Naive thymus-derived CD4-positive, alpha-beta T cell (primary cell): ENCODE measurements around the gene PDE6C. TPM values are rescaled to one million over a fixed set of nuclear protein-coding genes. Genes with fewer than 3 reads are reported as not detected.

Source experiments
- ATAC-seq: fragments of 150-1000 bp; cut with Tn5 transposase; 2 replicates; pipeline ENCODE4 v1.10.0; 2021; ENCODE audit warnings: mild to moderate bottlenecking, moderate library complexity
- CTCF ChIA-PET: fragments of 350-600 bp; sonication (Branson Sonifier 250); formaldehyde crosslinking; loops from one replicate; lab custom pipeline; 2021; ENCODE audit warnings: antibody characterized with exemption; lab: Charles Lee
- POLR2A ChIA-PET: fragments of 350-600 bp; sonication (Branson Sonifier 250); formaldehyde crosslinking; loops from one replicate; lab custom pipeline; 2021; ENCODE audit warnings: antibody characterized with exemption, inconsistent platforms; lab: Charles Lee
- DNase-seq, 9 donors: peaks; one replicate each; pipeline versions ENCODE4 v3.0.0 to v3.0.0-alpha.2; 2020 to 2022; ENCODE audit warnings: mixed read lengths in 1 of 9
- H3K27ac ChIP-seq: one replicate; pipeline ENCODE4 v1.7.0; 2013; ENCODE audit warnings: mild to moderate bottlenecking, low read depth, low read length, moderate library complexity
- H3K27me3 ChIP-seq, 2 donors: one replicate each; pipeline ENCODE4 v1.7.0; 2013; ENCODE audit warnings: low read length in 2 of 2, mild to moderate bottlenecking in 2 of 2, moderate library complexity in 2 of 2; ENCODE audit not compliant: control insufficient read depth in 2 of 2, insufficient read depth in 2 of 2
- H3K36me3 ChIP-seq, 3 experiments: 1 replicate in 2 of 3; 2 replicates in 1 of 3; pipeline ENCODE4 v1.7.0; 2013; ENCODE audit warnings: low read length in 3 of 3, mild to moderate bottlenecking in 3 of 3, moderate library complexity in 1 of 3; ENCODE audit not compliant: insufficient read depth in 3 of 3, control insufficient read depth in 2 of 3
- H3K4me1 ChIP-seq, 2 donors: one replicate each; pipeline ENCODE4 v1.7.0; 2013; ENCODE audit warnings: low read length in 2 of 2, mild to moderate bottlenecking in 2 of 2, moderate library complexity in 1 of 2; ENCODE audit not compliant: control insufficient read depth in 2 of 2, insufficient read depth in 2 of 2
- H3K4me3 ChIP-seq: 2 replicates; pipeline ENCODE4 v1.7.0; 2013; ENCODE audit warnings: mild to moderate bottlenecking, low read length
- H3K9me3 ChIP-seq, 3 experiments: 1 replicate in 2 of 3; 2 replicates in 1 of 3; pipeline ENCODE4 v1.7.0; 2013; ENCODE audit warnings: low read length in 3 of 3; ENCODE audit not compliant: control insufficient read depth in 2 of 3
- H3K27ac Mint-ChIP-seq, 9 donors: one replicate each; pipeline ENCODE4 v1.8.0; 2020 to 2022; ENCODE audit warnings: mixed read lengths in 9 of 9, mild to moderate bottlenecking in 8 of 9, moderate library complexity in 5 of 9, inconsistent platforms in 2 of 9
- H3K27me3 Mint-ChIP-seq, 5 donors: one replicate each; pipeline ENCODE4 v1.8.0; 2021 to 2022; ENCODE audit warnings: mixed read lengths in 5 of 5, mild to moderate bottlenecking in 1 of 5
- H3K36me3 Mint-ChIP-seq, 5 donors: one replicate each; pipeline ENCODE4 v1.8.0; 2020 to 2022; ENCODE audit warnings: mixed read lengths in 5 of 5, mild to moderate bottlenecking in 3 of 5, inconsistent platforms in 1 of 5
- H3K4me1 Mint-ChIP-seq, 7 donors: one replicate each; pipeline ENCODE4 v1.8.0; 2020 to 2022; ENCODE audit warnings: mixed read lengths in 7 of 7, mild to moderate bottlenecking in 3 of 7, inconsistent platforms in 1 of 7
- H3K4me3 Mint-ChIP-seq, 10 donors: one replicate each; pipeline ENCODE4 v1.8.0; 2020 to 2022; ENCODE audit warnings: mild to moderate bottlenecking in 10 of 10, mixed read lengths in 10 of 10, moderate library complexity in 6 of 10, inconsistent platforms in 2 of 10
- H3K9me3 Mint-ChIP-seq, 11 donors: one replicate each; pipeline ENCODE4 v1.8.0; 2020 to 2022; ENCODE audit warnings: mixed read lengths in 11 of 11, mild to moderate bottlenecking in 4 of 11, inconsistent platforms in 1 of 11, moderate library complexity in 1 of 11
- intact Hi-C, 2 donors: fragments of 100-400 bp; cut with micrococcal nuclease; formaldehyde crosslinking; loops; one replicate each; pipeline ENCODE4 v1.15.1; 2023
- polyA plus RNA-seq, 2 donors: library from polyadenylated mRNA; unstranded; fragments of 300-500 nt; fragmentation: Illumina TruSeq; gene quantifications; one replicate each; pipeline ENCODE4 v1.2.3, GENCODE V29; 2021
- total RNA-seq, 6 experiments: library from RNA in 5 of 6; stranded (reverse) in 5 of 6; gene quantifications; 1 replicate in 5 of 6; 2 replicates in 1 of 6; pipeline ENCODE4 v1.2.3 and lab custom pipeline; 2021 to 2026

PDE6C gene
- total and polyA plus RNA-seq, 7 experiments from 2014 or later = not detected

GRCh38 chr10:93572606-93573005 is 39.7 kb upstream of the PDE6C start:
- no peak overlapping the region for H3K4me3 ChIP-seq
- Mint-ChIP-seq H3K27ac (no peak overlapping the region), H3K27me3 (peaks cover 39 to 58% (median 53%) of the 10 kb centered on the region in 5 donors), H3K4me1 (peaks cover 5 to 16% (median 10%) of the 10 kb centered on the region in 7 donors), H3K9me3 (no peaks in the 10 kb centered on the region), H3K4me3 (peak overlapping the region in 1 of 10 donors; percentile 12), H3K36me3 (no peaks in the 10 kb centered on the region)
- CTCF ChIA-PET = no interaction called here
- no peak for DNase-seq
- ATAC-seq = no peak
- H3K27ac ChIP-seq = no peak overlapping the region
- H3K4me1 ChIP-seq = no peaks in the 10 kb centered on the region
- intact Hi-C loops = no loop called here
- no peaks in the 10 kb centered on the region for H3K9me3 ChIP-seq
- POLR2A ChIA-PET = no interaction called here
- no peaks in the 10 kb centered on the region for H3K36me3 ChIP-seq
- H3K27me3 ChIP-seq = peaks cover 3 to 4% of the 10 kb centered on the region in 2 donors

GRCh38 chr10:93573051-93573909 is 39.1 kb upstream of the PDE6C start:
- ATAC-seq (peak; percentile 41), DNase-seq (no peak)
- H3K27ac ChIP-seq = no peak overlapping the region
- peaks cover 5 to 16% (median 10%) of the 10 kb centered on the region in 7 donors for H3K4me1 Mint-ChIP-seq
- no peaks in the 10 kb centered on the region for H3K9me3 ChIP-seq
- POLR2A ChIA-PET = no interaction called here
- H3K9me3 Mint-ChIP-seq = no peaks in the 10 kb centered on the region
- H3K36me3 ChIP-seq = no peaks in the 10 kb centered on the region
- peaks cover 0 to 4% (median 0%) of the 10 kb centered on the region in 5 donors for H3K36me3 Mint-ChIP-seq
- intact Hi-C loops = no loop called here
- H3K4me1 ChIP-seq = no peaks in the 10 kb centered on the region
- no peak overlapping the region for H3K4me3 ChIP-seq
- peaks cover 32 to 51% (median 47%) of the 10 kb centered on the region in 5 donors for H3K27me3 Mint-ChIP-seq
- H3K4me3 Mint-ChIP-seq = no peak overlapping the region
- H3K27me3 ChIP-seq = peaks cover 3 to 4% of the 10 kb centered on the region in 2 donors
- H3K27ac Mint-ChIP-seq = no peak overlapping the region
- CTCF ChIA-PET = no interaction called here

GRCh38 chr10:93573924-93574323 is 38.4 kb upstream of the PDE6C start:
- peaks cover 0 to 4% (median 0%) of the 10 kb centered on the region in 5 donors for H3K36me3 Mint-ChIP-seq
- no peaks in the 10 kb centered on the region for H3K36me3 ChIP-seq
- DNase-seq = no peak
- no peaks in the 10 kb centered on the region for H3K9me3 ChIP-seq
- ChIA-PET CTCF (no interaction called here), POLR2A (no interaction called here)
- H3K27ac ChIP-seq = no peak overlapping the region
- H3K9me3 Mint-ChIP-seq = peaks cover 0 to 6% (median 0%) of the 10 kb centered on the region in 11 donors
- H3K4me1 Mint-ChIP-seq = peaks cover 5 to 16% (median 10%) of the 10 kb centered on the region in 7 donors
- H3K4me3 ChIP-seq = no peak overlapping the region
- ATAC-seq = no peak
- peaks cover 30 to 45% (median 41%) of the 10 kb centered on the region in 5 donors for H3K27me3 Mint-ChIP-seq
- H3K4me3 Mint-ChIP-seq = no peak overlapping the region
- H3K27me3 ChIP-seq = peaks cover 3 to 4% of the 10 kb centered on the region in 2 donors
- no peaks in the 10 kb centered on the region for H3K4me1 ChIP-seq
- H3K27ac Mint-ChIP-seq = no peak overlapping the region
- intact Hi-C loops = no loop called here

- Mint-ChIP-seq H3K4me1 (peaks cover 5 to 16% (median 10%) of the 10 kb centered on the region in 7 donors), H3K4me3 (no peak overlapping the region), H3K9me3 (peaks cover 0 to 27% (median 10%) of the 10 kb centered on the region in 11 donors), H3K36me3 (peaks cover 0 to 9% (median 4%) of the 10 kb centered on the region in 5 donors), H3K27ac (no peak overlapping the region), H3K27me3 (peaks cover 24 to 33% (median 27%) of the 10 kb centered on the region in 5 donors)
- no peak for ATAC-seq
- Histone ChIP-seq H3K9me3 (peaks cover 0 to 11% (median 0%) of the 10 kb centered on the region in 3 experiments), H3K4me3 (no peak overlapping the region), H3K27ac (no peak overlapping the region), H3K4me1 (no peaks in the 10 kb centered on the region), H3K36me3 (no peaks in the 10 kb centered on the region), H3K27me3 (peaks cover 3 to 4% of the 10 kb centered on the region in 2 donors)
- CTCF ChIA-PET = no interaction called here
- DNase-seq = no peak
- POLR2A ChIA-PET = no interaction called here
- intact Hi-C loops = no loop called here
These were observed 35.4 kb upstream of the PDE6C start for GRCh38 chr10:93576888-93577287.

GRCh38 chr10:93577565-93577964 is 34.8 kb upstream of the PDE6C start:
- no peak overlapping the region for H3K27ac ChIP-seq
- peaks cover 0 to 27% (median 10%) of the 10 kb centered on the region in 11 donors for H3K9me3 Mint-ChIP-seq
- H3K4me3 ChIP-seq = no peak overlapping the region
- intact Hi-C loops = no loop called here
- peaks cover 17 to 31% (median 22%) of the 10 kb centered on the region in 5 donors for H3K27me3 Mint-ChIP-seq
- no peaks in the 10 kb centered on the region for H3K36me3 ChIP-seq
- no peaks in the 10 kb centered on the region for H3K4me1 ChIP-seq
- no peak for DNase-seq
- peaks cover 0 to 9% (median 4%) of the 10 kb centered on the region in 5 donors for H3K36me3 Mint-ChIP-seq
- peaks cover 0 to 11% (median 0%) of the 10 kb centered on the region in 3 experiments for H3K9me3 ChIP-seq
- peaks cover 5 to 11% (median 9%) of the 10 kb centered on the region in 7 donors for H3K4me1 Mint-ChIP-seq
- no peak overlapping the region for H3K27ac Mint-ChIP-seq
- POLR2A ChIA-PET = no interaction called here
- ATAC-seq = no peak
- CTCF ChIA-PET = no interaction called here
- H3K4me3 Mint-ChIP-seq = no peak overlapping the region
- H3K27me3 ChIP-seq = peaks cover 0 to 3% of the 10 kb centered on the region in 2 donors

- Histone ChIP-seq H3K27ac (no peak overlapping the region), H3K4me1 (no peaks in the 10 kb centered on the region), H3K4me3 (no peak overlapping the region), H3K27me3 (no peaks in the 10 kb centered on the region), H3K36me3 (no peaks in the 10 kb centered on the region), H3K9me3 (peaks cover 0 to 11% (median 0%) of the 10 kb centered on the region in 3 experiments)
- POLR2A ChIA-PET = no interaction called here
- intact Hi-C loops = no loop called here
- Mint-ChIP-seq H3K27ac (no peak overlapping the region), H3K9me3 (peaks cover 0 to 27% (median 10%) of the 10 kb centered on the region in 11 donors), H3K27me3 (peaks cover 6 to 18% (median 16%) of the 10 kb centered on the region in 5 donors), H3K36me3 (peaks cover 0 to 9% (median 4%) of the 10 kb centered on the region in 5 donors), H3K4me3 (no peak overlapping the region), H3K4me1 (no peaks in the 10 kb centered on the region)
- DNase-seq (no peak), ATAC-seq (no peak)
- CTCF ChIA-PET = interaction anchor here (1.1 kb wide), 1 partner anchor 10 kb away, joined by 3 read pairs; no protein-coding TSS in a partner anchor
These were observed 33.2 kb upstream of the PDE6C start for GRCh38 chr10:93579089-93579488.
